DMS153 treated with DMSO at 0.1 percent for 48 hours (cell line): ENCODE results near the gene TPPP.
A peak's percentile ranks its signal among the peaks of the same experiment; 100 is the strongest.

Experiments
- DNase-seq: peaks from one replicate; lab custom pipeline; 2025; ENCODE audit not compliant: unreplicated experiment; lab: John Stamatoyannopoulos, UW

TPPP gene

DNA sequence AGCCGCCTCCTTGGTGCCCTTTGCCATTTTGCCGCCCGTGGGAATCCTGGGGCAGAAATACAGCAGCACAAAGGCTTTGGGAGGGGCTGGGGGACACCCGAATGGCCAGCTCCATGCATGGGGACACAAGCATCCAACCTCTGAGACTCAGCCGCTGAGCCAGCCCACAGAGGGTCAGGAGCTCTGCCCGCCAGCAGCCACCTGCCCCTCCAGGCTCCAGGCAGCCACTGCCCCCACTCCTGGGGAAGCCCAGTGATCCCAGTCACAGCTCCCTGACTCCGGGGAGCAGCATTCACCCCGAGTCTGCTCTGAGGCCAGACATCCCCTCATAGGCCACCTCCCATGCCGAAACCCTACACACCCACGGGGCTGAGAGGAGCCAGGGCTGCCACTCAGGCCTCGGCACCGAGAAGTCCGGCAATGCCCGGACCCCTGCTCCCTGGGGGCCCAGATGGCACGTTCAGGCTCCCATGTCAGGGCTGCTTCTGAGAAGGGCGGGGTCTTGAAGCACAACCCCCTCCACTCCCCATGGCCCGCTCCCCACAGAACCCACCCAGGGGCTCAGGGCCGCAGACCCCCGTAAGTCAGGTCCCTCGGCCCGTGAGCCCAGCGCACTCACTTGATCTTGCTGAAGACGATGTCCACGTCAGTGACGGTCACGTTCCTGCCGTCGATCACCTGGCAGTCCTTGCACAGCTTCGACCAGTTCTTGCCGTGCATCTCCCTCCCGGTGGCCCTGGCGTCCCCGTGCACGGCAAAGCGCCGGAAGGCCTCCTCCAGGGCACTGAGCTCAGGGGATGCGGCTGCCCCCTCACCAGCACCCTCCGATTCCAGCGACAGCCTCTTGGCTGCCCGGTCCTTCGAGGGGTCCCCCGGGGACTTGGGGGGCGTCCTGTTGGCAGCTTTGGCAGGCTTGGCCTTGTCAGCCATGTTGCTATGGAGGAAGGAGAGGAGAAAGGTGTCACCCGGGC, 15.7 kb downstream of the TPPP start:
- DNase-seq = no peak

DNA sequence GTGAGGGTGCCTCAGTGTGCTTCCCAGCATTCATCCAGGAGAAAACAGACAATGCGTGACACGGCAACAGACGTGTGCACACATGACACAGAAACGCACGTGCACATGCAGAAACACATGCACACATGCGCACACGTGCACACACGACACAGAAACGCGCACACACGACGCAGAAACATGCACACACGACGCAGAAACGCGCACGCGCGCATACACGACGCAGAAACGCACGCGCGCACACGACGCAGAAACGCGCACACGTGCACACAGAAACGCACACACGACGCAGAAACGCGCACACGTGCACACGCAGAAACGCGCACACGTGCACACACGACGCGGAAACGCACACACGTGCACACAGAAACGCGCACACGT, 16.5 kb downstream of the TPPP start:
- DNase-seq = no peak

DNA sequence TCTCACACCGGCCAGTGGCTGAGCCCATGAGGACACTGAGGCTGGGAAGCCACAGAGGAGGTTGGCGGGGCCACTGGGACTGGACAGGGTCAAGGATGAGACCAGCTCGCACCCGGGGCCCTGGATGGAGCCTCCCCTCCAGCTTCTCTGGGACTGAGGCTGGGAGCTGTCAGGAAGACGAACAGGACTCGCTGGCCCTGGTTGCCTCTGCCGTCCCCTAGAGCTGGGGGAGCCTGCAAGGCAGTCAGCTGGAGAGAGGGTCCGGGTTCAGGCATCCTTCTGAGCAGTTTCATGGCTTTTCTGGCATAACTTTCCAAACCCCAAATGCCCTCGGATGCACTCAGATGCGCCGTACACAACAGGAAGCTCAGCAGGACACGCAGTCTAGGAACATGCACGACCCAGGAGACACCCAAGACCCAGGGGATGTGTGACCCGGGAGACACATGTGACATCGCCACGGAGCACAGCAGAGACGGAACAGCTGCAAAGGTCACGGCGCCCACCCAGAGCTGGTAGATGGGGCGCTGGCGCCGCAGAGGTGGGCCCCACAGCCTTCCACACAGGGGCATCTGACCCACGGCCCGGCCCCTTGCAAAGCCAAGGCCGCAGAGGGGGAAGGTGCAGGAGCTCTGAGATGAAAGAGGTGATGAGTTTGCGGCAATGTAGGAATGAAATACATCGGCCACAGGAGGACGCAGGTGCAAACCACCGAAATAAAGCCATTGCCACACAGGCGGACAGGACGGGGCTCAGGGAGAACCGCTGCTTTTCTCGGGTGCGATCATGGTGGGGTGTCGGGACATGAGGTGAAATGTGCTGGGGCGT, 17.1 kb downstream of the TPPP start:
- no peak for DNase-seq

DNA sequence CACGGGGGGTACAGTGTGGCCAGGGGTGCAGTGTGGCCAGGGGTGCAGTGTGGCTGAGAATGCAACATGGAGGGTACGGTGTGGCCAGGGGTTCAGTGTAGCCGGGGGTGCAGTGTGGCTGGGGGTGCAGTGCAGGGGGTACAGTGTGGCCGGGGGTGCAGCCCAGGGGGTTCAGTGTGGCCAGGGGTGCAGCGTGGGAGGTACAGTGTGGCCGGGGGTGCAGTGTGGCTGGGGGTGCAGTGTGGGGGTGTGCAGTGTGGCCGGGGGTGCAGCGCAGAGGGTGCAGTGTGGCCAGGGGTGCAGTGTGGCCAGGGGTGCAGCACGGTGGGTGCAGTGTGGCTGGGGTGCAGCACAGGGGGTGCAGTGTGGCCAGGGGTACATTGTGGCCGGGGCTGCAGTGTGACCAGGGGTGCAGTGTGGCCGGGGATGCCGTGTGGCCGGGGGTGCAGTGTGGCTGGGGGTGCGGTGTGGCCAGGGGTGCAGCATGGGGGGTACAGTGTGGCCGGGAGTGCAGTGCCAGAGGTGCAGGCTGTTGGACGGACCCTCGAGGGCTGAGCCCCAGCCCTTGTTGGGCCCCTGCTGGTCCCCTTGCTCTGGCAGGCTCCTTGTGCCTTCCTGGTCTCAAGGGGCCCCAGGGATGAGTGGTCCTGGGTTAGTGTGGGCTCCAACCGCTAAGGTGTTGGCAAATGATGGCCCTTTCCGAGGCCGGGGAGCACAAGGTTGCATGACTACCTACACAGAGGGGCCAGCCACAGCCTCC, 17.9 kb downstream of the TPPP start:
- no peak for DNase-seq

DNA sequence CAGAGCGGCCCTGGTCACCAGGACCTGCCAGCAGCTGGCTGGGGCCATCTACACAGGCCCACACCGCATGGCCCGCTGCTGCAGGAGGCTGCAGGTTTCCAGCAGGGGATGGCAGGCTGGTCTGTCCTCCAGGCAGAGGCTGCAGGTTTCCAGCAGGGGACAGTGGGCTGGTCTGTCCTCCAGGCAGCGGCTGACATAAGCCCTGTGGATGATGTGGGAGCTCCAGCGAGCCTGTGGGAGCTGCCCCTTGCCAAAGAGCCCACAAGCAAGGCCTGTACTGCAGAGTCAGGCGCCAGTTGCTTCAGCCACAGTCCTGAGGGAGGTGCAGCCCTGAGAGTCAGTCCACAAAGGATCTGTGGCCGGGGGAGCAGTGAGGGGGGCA, 18.5 kb downstream of the TPPP start:
- peak; percentile 20 for DNase-seq

DNA sequence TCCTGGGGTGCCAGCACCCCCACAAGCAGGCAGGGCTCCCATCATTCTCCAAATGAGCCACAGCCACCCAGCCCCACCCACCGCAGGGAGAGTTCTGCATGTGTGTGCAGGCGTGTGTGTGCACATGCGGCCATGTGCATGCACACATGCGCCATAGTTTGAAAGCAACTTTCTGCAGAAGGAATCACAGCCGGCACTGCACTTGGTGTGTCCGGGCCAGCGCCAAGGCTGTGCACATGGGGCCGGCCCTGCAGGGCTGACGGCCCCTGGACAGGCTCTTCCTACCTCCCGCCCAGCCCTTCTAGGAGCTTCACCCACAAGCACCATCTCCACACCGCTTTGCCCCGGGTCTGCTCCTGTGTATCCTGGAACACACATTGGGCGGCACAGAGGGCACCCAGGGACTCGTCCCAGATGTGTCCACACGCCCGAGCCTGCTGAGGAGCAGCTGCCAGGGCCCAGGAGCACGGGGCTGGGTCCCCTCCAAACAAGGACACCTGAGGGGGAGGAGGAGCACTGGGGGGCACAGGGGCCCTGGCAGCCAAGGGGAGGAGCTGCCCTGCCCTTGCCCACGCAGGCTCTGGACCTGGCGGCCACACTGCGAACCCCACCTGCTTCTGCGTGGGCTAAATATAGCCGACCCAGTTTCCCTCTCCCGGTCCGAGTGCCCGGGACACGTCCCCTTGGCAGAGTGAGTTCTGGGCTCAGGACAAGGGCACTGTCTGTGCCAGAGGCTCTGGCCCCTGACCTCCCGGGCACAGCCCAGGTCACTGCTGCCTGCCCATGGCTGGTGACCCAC, 19.1 kb downstream of the TPPP start:
- DNase-seq = no peak

DNA sequence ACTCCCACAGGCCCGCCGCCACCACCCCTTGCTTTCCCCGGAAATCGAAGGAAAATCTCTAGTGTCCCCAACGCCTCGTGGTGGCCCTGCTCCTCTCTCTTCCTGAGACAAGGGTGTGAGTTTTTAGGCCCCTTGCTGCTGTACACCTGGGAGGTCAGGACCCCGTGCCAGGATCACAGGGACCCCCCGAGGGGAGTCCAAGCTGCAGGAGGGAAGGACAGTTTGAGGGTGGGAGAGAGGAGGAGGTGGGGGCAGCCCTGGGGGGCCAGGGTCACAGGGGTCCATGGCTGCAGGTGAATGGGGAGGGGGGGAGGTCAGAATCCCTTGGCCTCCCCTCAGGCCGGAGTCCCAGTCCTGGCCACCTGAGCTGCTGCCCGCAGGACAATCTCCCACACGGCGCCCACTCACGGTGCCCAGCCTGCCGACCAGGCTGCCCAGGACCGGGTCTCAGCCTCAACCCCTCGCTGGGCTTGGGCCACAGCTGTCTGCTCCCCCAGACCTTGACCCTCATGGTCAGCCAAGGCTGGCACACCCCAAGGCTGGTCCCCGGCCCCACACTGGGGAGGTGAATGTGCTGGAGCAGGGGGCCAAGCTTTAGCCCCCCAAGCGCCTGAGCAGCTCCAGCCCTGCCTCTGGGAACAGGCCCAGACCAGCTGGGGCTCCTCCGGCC, 19.9 kb downstream of the TPPP start:
- DNase-seq = no peak

DNA sequence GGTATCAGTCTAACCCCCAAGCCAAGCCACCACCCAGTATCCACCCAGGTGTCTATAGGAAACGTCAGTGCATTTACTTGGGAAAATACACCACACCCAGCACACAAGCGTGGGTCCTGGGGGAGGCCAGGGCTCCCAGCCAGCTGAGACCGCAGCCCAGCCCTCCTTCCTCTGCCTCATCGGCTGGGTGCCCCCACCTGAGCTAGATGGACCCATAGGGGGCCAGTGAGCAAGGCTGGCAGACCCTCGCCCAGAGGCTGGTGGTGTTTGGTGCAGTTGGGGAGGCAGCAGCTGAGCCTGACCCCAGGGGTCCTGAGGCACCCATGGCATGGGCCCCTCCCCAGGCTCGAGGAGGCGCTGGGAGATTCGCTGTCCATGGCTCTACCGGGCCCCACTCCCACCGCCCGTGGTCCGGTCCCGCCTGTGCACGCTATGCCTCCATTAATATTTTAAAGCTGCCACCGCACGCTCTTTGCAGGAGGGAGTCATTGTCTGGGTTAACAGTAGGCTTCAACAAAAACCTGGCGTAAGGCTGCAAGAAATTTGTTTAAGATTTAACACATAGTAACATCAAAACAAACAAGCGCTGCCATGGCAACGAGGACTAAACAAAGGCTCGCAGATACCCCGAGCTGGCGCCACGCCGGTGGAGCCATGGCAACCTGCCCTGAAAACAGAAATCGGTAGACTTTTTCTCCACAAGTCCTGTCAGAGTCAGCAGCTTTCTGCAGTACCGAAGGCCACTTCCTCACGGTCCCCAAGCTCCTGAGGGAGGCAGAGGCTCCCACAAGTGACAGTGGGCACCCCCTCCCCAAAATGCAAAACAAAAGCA, 20.6 kb downstream of the TPPP start:
- peak; percentile 96 for DNase-seq

DNA sequence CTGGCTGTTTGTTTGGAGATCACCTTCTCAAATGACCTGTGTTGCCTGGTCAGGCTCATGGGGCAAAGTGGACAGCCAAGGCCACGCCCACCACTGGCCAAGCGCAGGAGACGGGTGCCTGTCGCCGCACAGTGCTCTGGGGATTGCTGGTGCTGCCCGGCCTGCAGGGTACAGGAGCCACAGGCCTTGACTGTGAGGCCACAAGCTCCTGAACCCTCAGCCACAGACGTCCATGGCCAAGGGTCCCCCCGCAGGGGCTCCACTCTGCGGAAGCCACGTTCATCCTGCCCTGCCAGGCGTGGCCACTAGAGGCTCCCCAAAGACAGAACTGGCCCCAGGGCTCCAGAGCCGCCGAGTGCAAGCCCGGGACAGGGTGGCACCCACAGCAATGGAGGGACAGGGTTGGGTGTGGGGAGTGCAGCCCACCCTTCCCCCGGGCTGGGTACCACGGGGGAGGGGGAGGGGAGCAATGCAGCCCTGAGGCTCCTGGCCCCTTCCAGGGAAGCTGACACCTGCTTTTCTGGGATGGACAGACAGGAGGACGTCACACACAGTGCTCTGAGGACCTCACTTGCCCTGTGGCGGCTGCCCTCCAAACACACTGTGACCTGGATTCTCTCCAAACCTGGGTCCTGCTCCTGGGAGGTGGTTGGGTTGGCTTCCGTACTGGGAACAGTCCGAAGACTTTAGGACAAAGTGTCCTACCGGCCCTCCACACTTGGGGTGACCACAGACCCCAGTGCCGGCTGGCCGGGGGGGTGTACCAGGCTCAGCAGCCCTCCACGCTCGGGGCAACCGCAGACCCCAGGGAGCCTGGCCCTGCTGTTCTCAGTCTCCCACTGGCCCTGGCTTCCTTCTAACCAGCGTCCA, 21.5 kb downstream of the TPPP start:
- peak; percentile 73 for DNase-seq

DNA sequence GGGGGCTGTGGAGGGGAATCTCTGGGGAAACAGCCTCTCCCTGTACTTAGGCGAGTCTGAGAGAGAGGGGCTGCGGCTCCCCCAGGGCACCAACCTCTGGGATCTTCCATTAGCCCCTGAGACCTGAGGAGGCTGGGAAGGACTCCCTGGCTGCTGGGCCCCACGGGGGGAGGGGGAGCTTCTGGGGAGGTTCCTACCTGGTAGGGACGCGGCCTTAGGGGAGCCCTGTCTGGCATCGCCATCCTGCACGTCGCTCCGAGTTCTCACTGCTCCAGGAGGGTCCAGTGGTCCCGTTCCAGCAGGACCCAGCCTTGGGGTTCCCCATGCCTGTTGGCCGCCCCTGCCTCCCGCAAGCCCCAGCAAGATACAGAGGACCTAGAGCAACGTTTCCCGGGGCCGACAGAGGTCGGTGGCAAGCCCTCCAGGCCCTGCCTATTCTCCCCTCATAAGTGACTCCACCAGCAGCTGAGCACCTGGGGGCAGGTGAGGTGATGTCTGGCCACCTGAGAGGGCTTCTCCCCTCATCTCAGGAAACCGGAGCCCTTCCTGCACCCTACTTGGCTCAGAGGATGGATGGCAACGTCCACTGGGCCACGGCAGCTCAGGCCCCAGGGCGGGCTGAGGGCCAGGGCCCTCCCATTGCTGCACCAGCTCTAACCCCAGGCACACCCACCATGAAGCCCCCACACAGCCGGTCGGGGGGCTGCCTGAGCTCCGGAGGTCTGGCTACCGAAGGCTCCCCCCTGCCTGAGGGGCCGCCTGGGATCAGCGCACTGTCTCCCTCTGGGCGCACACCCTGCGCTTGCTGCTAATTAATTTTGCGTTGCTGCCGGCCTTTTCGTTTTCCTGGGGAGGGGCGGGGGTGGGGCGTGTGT, 22.5 kb downstream of the TPPP start:
- DNase-seq = no peak

DNA sequence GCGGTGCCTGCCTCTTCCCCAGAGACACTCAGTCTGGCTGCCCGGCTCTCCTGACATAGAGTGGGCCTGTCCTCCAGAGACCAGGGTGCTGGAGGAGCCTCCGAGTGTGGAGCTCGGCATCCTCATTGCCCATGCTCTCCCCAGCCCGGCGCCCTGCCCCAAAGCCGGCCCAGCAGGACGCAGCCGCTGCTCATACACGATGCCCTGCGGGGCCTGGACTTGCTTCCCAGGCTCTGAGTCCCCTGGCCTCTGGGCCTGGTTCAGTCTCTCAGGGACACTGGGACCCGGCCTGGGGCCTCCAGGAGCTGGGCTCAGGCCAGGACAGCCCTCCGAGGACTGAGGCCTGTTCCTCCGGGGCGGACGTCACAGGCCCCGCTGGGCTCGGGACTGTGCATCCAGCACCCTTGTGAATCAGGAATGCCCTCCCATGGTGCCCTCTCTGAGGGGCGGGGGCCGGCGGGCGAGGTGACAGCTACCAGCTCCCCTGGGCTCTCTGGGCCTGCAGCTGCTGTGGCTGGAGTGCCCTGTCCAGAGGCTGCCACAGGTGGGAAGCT, 23.2 kb downstream of the TPPP start:
- no peak for DNase-seq

DNA sequence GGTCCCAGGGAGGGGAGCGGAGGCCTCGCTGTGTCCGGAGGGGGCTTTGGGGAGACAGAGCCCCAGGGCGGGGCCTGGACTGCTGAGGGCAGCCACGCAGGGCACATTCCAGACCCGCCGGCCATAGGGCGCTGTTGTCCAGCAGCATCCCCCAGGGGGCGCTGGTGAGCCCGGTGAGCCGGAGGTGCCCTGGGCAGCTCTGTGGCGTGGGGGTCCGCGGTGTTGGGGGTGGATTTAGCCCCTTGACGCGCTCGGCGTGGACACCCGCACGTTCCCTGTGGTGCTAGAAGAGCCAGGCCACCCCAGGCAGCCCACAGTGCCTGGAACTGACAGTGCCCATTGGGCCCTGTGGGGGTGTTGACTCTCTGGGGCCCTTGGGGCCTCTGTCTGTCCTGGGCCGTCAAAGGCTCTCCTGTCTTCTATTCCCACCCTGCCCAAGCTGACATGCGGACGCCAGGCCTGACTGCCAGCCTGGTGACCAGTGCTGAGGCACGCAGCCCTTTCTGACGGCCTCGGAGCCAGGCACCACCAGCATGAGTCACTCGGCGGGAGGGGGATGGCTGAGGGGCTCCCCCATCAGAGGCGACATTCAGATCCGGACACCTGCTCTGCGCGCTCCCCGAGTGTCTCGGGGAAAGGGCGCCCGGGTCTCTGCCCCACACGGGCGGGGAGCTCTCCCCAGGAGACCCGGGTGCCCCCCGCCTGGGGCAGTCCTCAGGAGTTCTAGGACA, 23.9 kb downstream of the TPPP start:
- no peak for DNase-seq

DNA sequence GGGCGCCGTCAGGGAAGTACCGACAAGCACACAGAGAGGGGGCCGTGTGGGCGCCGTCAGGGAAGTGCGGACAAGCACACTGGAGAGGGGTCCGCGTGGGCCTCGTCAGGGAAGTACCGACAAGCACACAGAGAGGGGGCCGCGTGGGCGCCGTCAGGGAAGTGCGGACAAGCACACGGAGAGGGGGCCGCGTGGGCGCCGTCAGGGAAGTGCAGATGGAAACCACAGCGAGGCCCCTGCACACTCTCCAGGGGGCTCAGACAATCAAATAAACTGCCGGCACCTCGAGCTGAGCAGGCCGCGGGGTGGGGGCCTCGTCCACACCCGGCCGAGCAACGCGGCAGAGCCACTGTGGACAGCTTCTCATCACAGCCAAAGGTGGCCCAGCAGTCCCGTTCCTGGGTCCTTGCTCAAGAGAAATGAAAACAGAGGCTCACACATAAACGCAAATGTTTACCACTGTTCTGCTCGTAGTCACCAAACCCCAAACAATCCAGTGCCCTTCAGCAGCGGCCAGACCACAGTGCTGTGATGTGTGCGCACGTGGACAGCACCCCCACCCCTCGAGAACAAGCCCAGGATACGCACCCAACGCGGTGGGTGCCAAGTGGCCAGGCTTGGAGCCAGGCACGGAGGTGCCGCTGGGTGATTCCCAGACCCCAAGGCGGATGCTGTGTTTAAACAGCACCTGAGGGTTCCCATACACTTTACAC, 24.7 kb downstream of the TPPP start:
- DNase-seq = no peak

DNA sequence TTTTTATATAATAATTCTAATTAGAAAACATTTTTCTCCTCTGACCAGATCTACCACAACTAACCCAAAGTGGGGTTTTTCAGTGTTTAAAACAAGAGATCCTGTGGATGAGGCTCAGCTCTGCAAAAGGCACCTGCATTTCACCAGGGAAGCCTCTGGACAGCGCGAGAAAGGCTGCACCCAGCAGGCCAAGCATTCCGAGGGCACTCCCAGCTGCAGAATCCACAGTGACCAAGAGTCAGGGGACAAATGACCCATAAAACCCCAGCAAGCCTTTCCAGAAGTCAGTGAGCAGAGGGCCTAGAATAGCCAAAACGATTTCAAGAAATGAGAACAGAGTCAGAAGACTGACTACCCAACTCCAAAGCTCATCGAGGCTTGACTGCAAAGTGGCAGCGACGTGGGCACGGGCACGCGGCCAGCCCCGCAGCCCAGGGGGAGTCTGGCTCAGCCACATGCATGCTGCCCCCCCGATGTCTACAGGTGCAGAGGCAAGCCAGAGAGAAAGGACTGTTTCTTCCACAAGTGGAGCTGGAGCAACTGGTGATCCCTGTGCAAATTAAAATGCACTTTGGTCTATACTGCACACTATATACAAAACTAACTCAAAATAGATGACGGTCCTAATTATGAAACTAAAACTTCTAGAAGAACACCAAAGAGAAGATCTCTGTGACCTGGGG, 26.2 kb downstream of the TPPP start:
- no peak for DNase-seq
